ENCODE results near the gene SERPINA1.

DNA sequence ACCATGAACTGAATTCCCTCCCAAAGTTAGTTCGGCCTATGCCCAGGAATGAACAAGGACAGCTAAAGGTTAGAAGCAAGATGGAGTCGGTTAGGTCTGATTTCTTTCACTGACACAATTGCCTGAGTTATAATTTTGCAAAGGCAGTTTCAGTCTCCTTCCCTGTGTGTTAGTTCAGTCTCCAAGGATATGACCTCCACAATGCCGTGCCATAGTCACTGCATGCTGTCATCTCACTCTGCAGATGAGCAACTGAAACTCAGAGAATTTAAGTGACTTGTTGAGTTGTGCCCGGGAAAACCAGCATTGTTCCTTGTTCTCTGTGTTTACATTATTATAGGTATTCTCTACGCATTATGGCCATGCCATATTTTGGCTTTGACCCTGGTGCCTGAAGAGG is 10.1 kb upstream of the SERPINA1 start:
- TF ChIP-seq, protein P1, sequence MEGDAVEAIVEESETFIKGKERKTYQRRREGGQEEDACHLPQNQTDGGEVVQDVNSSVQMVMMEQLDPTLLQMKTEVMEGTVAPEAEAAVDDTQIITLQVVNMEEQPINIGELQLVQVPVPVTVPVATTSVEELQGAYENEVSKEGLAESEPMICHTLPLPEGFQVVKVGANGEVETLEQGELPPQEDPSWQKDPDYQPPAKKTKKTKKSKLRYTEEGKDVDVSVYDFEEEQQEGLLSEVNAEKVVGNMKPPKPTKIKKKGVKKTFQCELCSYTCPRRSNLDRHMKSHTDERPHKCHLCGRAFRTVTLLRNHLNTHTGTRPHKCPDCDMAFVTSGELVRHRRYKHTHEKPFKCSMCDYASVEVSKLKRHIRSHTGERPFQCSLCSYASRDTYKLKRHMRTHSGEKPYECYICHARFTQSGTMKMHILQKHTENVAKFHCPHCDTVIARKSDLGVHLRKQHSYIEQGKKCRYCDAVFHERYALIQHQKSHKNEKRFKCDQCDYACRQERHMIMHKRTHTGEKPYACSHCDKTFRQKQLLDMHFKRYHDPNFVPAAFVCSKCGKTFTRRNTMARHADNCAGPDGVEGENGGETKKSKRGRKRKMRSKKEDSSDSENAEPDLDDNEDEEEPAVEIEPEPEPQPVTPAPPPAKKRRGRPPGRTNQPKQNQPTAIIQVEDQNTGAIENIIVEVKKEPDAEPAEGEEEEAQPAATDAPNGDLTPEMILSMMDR (conservative IDR thresholded peaks at IDR 0.05 in 1 of 2, IDR thresholded peaks at IDR 0.05 in 1 of 2; ENCODE audit: low read depth in 1 of 2, low read length in 2 of 2), result no peak
- no peak for TF ChIP-seq EZH2 (IDR thresholded peaks at IDR 0.05; ENCODE audit: low read length, missing control alignments)
